H1 (cell line): Measurements from ENCODE around the gene LTBP4. TPM values are rescaled to one million over a fixed set of nuclear protein-coding genes. Genes with fewer than 3 reads are reported as not detected.
A peak's percentile ranks its signal among the peaks of the same experiment; 100 is the strongest.

Experiments
- CTCF ChIA-PET: fragments of 300-600 bp; sonication (Branson Sonifier 250); formaldehyde crosslinking; loops from one replicate; lab custom pipeline; 2021; ENCODE audit not compliant: partially characterized antibody; lab: Charles Lee
- POLR2A ChIA-PET: fragments of 300-600 bp; sonication (Branson Sonifier 250); formaldehyde crosslinking; loops from one replicate; lab custom pipeline; 2021; ENCODE audit warnings: inconsistent platforms; ENCODE audit not compliant: partially characterized antibody; lab: Charles Lee
- DNase-seq, 2 experiments: peaks; one replicate each; pipeline versions ENCODE4 v3.0.0 to v3.0.0-alpha.2; 2010 to 2022; ENCODE audit warnings: low spot score in 2 of 2, low read depth in 1 of 2, mixed read lengths in 1 of 2
- FAIRE-seq: peaks from 2 replicates; lab custom pipeline; 2011; peaks lifted over from hg19 to GRCh38; lab: Jason Lieb, UNC
- H2AFZ ChIP-seq: 2 replicates; pipeline ENCODE4 v1.8.1; 2012; ENCODE audit warnings: low read length, inconsistent platforms
- H2AK5ac ChIP-seq: 2 replicates; pipeline ENCODE4 v1.6.1; 2013; ENCODE audit warnings: low read depth, low read length
- H2BK120ac ChIP-seq: replicated peaks from 2 replicates; pipeline ENCODE3; 2013; ENCODE audit warnings: low read depth, low read length, inconsistent platforms
- H2BK12ac ChIP-seq: 2 replicates; pipeline ENCODE4 v1.6.1; 2013; ENCODE audit warnings: low read depth, low read length
- H2BK15ac ChIP-seq: 2 replicates; pipeline ENCODE4 v1.6.1; 2013; ENCODE audit warnings: low read length
- H2BK20ac ChIP-seq: 2 replicates; pipeline ENCODE4 v1.6.1; 2013; ENCODE audit warnings: low read length
- H2BK5ac ChIP-seq: 2 replicates; pipeline ENCODE4 v1.6.1; 2013; ENCODE audit warnings: low read depth, low read length
- H3K14ac ChIP-seq: 2 replicates; pipeline ENCODE4 v1.6.1; 2013; ENCODE audit warnings: inconsistent platforms; ENCODE audit not compliant: insufficient read length
- H3K18ac ChIP-seq: 2 replicates; pipeline ENCODE4 v1.6.1; 2013; ENCODE audit warnings: low read length; ENCODE audit errors: extremely low read depth
- H3K23ac ChIP-seq: 2 replicates; pipeline ENCODE4 v1.6.1; 2013; ENCODE audit warnings: inconsistent platforms; ENCODE audit not compliant: insufficient read length
- H3K23me2 ChIP-seq: 2 replicates; pipeline ENCODE4 v1.6.1; 2013; ENCODE audit warnings: low read depth, low read length
- H3K27ac ChIP-seq: 2 replicates; pipeline ENCODE4 v1.6.1; 2011; ENCODE audit warnings: low read depth, low read length, inconsistent platforms
- H3K27me3 ChIP-seq, 4 experiments: replicated peaks in 1 of 4; 1 replicate in 1 of 4; 2 replicates in 3 of 4; pipeline versions ENCODE4 v1.6.1 to v1.8.1; 2011 to 2013; ENCODE audit warnings: low read length in 3 of 4, mild to moderate bottlenecking in 3 of 4, inconsistent platforms in 2 of 4, mixed read lengths in 2 of 4, moderate library complexity in 1 of 4; ENCODE audit not compliant: control insufficient read depth in 3 of 4, insufficient read depth in 3 of 4; ENCODE audit errors: extremely low read depth in 1 of 4
- H3K36me3 ChIP-seq, 4 experiments: 2 replicates each; pipeline versions ENCODE4 v1.6.1 to v1.8.1; 2011 to 2013; ENCODE audit warnings: mild to moderate bottlenecking in 4 of 4, low read length in 3 of 4, moderate library complexity in 2 of 4, control low read depth in 1 of 4, inconsistent platforms in 1 of 4; ENCODE audit not compliant: insufficient read depth in 4 of 4, control insufficient read depth in 2 of 4
- H3K4ac ChIP-seq: replicated peaks from 2 replicates; pipeline ENCODE3; 2013; ENCODE audit warnings: low read length, low read depth, mixed read lengths, inconsistent platforms; ENCODE audit not compliant: insufficient read length
- H3K4me1 ChIP-seq, 4 experiments: replicated peaks in 1 of 4; 1 replicate in 1 of 4; 2 replicates in 3 of 4; pipeline versions ENCODE4 v1.6.1 to v1.8.1; 2011 to 2013; ENCODE audit warnings: low read length in 3 of 4, inconsistent platforms in 2 of 4, mixed read lengths in 1 of 4; ENCODE audit not compliant: insufficient read depth in 4 of 4, control insufficient read depth in 3 of 4
- H3K4me2 ChIP-seq, 2 experiments: 2 replicates each; pipeline versions ENCODE4 v1.6.1 to v1.8.1; 2011 to 2013; ENCODE audit warnings: low read depth in 2 of 2, low read length in 2 of 2, control low read depth in 1 of 2, inconsistent platforms in 1 of 2, mild to moderate bottlenecking in 1 of 2; ENCODE audit not compliant: insufficient read depth in 1 of 2
- H3K4me3 ChIP-seq, 4 experiments: fragments of 200-600, 300-600 bp in 1 of 4; sonication (generic), shearing (Covaris generic), sonication (Bioruptor Twin) in 1 of 4; 2 replicates each; pipeline versions ENCODE4 v1.5.1 to v1.8.1; 2011 to 2016; ENCODE audit warnings: low read length in 4 of 4, low read depth in 3 of 4, control low read depth in 2 of 4, inconsistent platforms in 2 of 4, mild to moderate bottlenecking in 2 of 4, mixed read lengths in 1 of 4, moderate library complexity in 1 of 4; ENCODE audit not compliant: insufficient read depth in 2 of 4; ENCODE audit errors: extremely low read depth in 1 of 4
- H3K56ac ChIP-seq: replicated peaks from 2 replicates; pipeline ENCODE3; 2013; ENCODE audit warnings: low read depth, mild to moderate bottlenecking, mixed read lengths, low read length, inconsistent platforms; ENCODE audit not compliant: insufficient read length
- H3K79me1 ChIP-seq: 2 replicates; pipeline ENCODE4 v1.6.1; 2013; ENCODE audit warnings: low read depth, low read length, control low read depth
- H3K79me2 ChIP-seq, 2 experiments: 2 replicates each; pipeline versions ENCODE4 v1.6.1 to v1.8.1; 2012 to 2013; ENCODE audit warnings: low read length in 2 of 2, mild to moderate bottlenecking in 2 of 2, inconsistent platforms in 1 of 2; ENCODE audit not compliant: insufficient read depth in 2 of 2, control insufficient read depth in 1 of 2
- H3K9ac ChIP-seq, 4 experiments: replicated peaks in 1 of 4; 1 replicate in 1 of 4; 2 replicates in 3 of 4; pipeline versions ENCODE4 v1.6.1 to v1.8.1; 2011 to 2013; ENCODE audit warnings: low read depth in 3 of 4, low read length in 3 of 4, control low read depth in 2 of 4, mild to moderate bottlenecking in 2 of 4, moderate library complexity in 2 of 4, inconsistent platforms in 1 of 4; ENCODE audit errors: extremely low read depth in 1 of 4
- H3K9me3 ChIP-seq, 2 experiments: 2 replicates each; pipeline versions ENCODE4 v1.6.1 to v1.8.1; 2012 to 2013; ENCODE audit warnings: mild to moderate bottlenecking in 2 of 2, moderate library complexity in 2 of 2, control low read depth in 1 of 2, inconsistent platforms in 1 of 2, low read depth in 1 of 2, low read length in 1 of 2, mixed read lengths in 1 of 2; ENCODE audit not compliant: insufficient read depth in 2 of 2
- H4K20me1 ChIP-seq, 2 experiments: replicated peaks in 1 of 2; 2 replicates each; pipeline versions ENCODE3 to v1.8.1; 2011 to 2013; ENCODE audit warnings: inconsistent platforms in 2 of 2, low read length in 2 of 2, mild to moderate bottlenecking in 1 of 2; ENCODE audit not compliant: insufficient read depth in 2 of 2, control insufficient read depth in 1 of 2
- H4K5ac ChIP-seq: 2 replicates; pipeline ENCODE4 v1.6.1; 2013; ENCODE audit warnings: low read length, low read depth, mixed read lengths, inconsistent platforms; ENCODE audit not compliant: insufficient read length
- H4K8ac ChIP-seq: 2 replicates; pipeline ENCODE4 v1.8.0; 2013; ENCODE audit warnings: mild to moderate bottlenecking, moderate library complexity, low read length, inconsistent platforms; ENCODE audit not compliant: insufficient read depth; ENCODE audit errors: extremely low read depth
- H4K91ac ChIP-seq: replicated peaks from 2 replicates; pipeline ENCODE3; 2013; ENCODE audit warnings: low read length, mixed read lengths, inconsistent platforms; ENCODE audit not compliant: insufficient read length
- BRCA1 ChIP-seq: IDR thresholded peaks from 2 replicates; pipeline ENCODE4 v1.6.1; 2012; ENCODE audit warnings: low read depth, low read length, improper control_type of control experiment
- CBX5 ChIP-seq: fragments of 300-800, 300-1000 bp; sonication (generic); IDR thresholded peaks from 2 replicates; pipeline ENCODE4 v1.7.1; 2016; ENCODE audit warnings: antibody characterized with exemption, low read length, low read depth
- E2F6 ChIP-seq: IDR thresholded peaks from 2 replicates; pipeline ENCODE4 v1.6.1; 2012; ENCODE audit warnings: inconsistent platforms
- EP300 ChIP-seq, 2 experiments: IDR thresholded peaks; 1 replicate in 1 of 2; 2 replicates in 1 of 2; pipeline ENCODE4 v1.6.1; 2011 to 2012; ENCODE audit warnings: low read depth in 2 of 2, low read length in 2 of 2, mild to moderate bottlenecking in 2 of 2, borderline replicate concordance in 1 of 2, inconsistent platforms in 1 of 2, moderate library complexity in 1 of 2
- KDM4A ChIP-seq: IDR thresholded peaks from one replicate; pipeline ENCODE4 v1.7.1; 2012; ENCODE audit warnings: low read depth, mild to moderate bottlenecking, moderate library complexity, low read length, inconsistent platforms; ENCODE audit not compliant: severe bottlenecking
- POLR2AphosphoS5 ChIP-seq: IDR thresholded peaks from 2 replicates; pipeline ENCODE4 v1.6.1; 2011; ENCODE audit warnings: low read depth, low read length
- POU5F1 ChIP-seq: IDR thresholded peaks from 2 replicates; pipeline ENCODE4 v1.6.1; 2011; ENCODE audit warnings: low read depth, mild to moderate bottlenecking, low read length, moderate library complexity
- SIX5 ChIP-seq: IDR thresholded peaks from 2 replicates; pipeline ENCODE4 v1.6.1; 2011; ENCODE audit warnings: mild to moderate bottlenecking, low read depth, low read length
- SP4 ChIP-seq: IDR thresholded peaks from 2 replicates; pipeline ENCODE4 v1.6.1; 2012; ENCODE audit warnings: low read length, inconsistent platforms
- WGBS, 2 experiments: shearing (Covaris generic) in 1 of 2; methylation state at CpG; one replicate each; pipeline versions ENCODE4 v1.1.6 to v1.1.7; 2013 to 2015; ENCODE audit warnings: low lambda C conversion rate in 2 of 2, mixed read lengths in 2 of 2, inconsistent platforms in 1 of 2, low coverage in 1 of 2, missing lambda C conversion rate in 1 of 2; ENCODE audit not compliant: insufficient replicate concordance in 2 of 2, insufficient coverage in 1 of 2, insufficient read length in 1 of 2; ENCODE audit errors: extremely low coverage in 1 of 2, missing lambda C conversion rate in 1 of 2; 5-methylcytosine and 5-hydroxymethylcytosine counted together
- polyA plus RNA-seq, 7 experiments: library from polyadenylated mRNA; depleted of rRNA in 3 of 7; stranded (reverse) in 5 of 7; unstranded in 2 of 7; fragments of >200 nt in 5 of 7; fragments of 200-250 nt in 2 of 7; gene quantifications; 1 replicate in 5 of 7; 2 replicates in 1 of 7; 4 replicates in 1 of 7; pipeline versions ENCODE4 v1.2.1 to v1.2.3, GENCODE V29; 2011 to 2013; ENCODE audit warnings: missing spikeins in 2 of 7, mixed read lengths in 2 of 7
- total RNA-seq: library from RNA; stranded (reverse); fragmentation: NEBNext Ultra II Directional; extraction: Animal tissue kit (Norgen Biotek cat#: 25700); gene quantifications from 2 replicates; pipeline ENCODE4 v1.2.1, GENCODE V29; 2021

The LTBP4 gene
- total and polyA plus RNA-seq, 2 of the 8 experiments (the other 6 are each of a cell fraction or from before 2014, with no cell fraction given) = 54.5 to 77.1 TPM

GRCh38 chr19:40613690-40614621 is 12.8 kb downstream of the LTBP4 start:
- Histone ChIP-seq H3K23ac (no peak overlapping the region), H3K9me3 (no peaks in the 10 kb centered on the region), H2BK15ac (no peak overlapping the region; the same call in 1 of the 2 replicates), H2AFZ (no peak overlapping the region), H3K4ac (peak overlapping the region; percentile 64), H3K36me3 (peaks cover 0 to 3% (median 0%) of the 10 kb centered on the region in 4 experiments; a peak in 2 of 8 replicates), H2BK120ac (no peak overlapping the region), H3K79me2 (no peaks in the 10 kb centered on the region), H3K27ac (peak overlapping the region; percentile 43; the same call in 1 of the 2 replicates), H2AK5ac (no peak overlapping the region), H4K5ac (no peak overlapping the region), H3K23me2 (peaks cover 21% of the 10 kb centered on the region), H4K20me1 (peaks cover 5 to 6% of the 10 kb centered on the region in 2 experiments), H3K14ac (no peak overlapping the region), H3K56ac (peak overlapping the region; percentile 75), H2BK12ac (0 out of 2 replicates have a peak overlapping the region, but pooled peaks have one; percentile 33), H2BK20ac (no peak overlapping the region), H3K4me1 (peaks cover 3 to 13% (median 9%) of the 10 kb centered on the region in 4 experiments; a peak in 6 of 7 replicates), H3K27me3 (peaks cover 2 to 31% (median 29%) of the 10 kb centered on the region in 4 experiments), H3K4me3 (peak overlapping the region; percentile 71 to 94 (median 86)), H3K4me2 (peak overlapping the region; percentile 91 to 96), H4K91ac (peak overlapping the region; percentile 80), H3K79me1 (no peaks in the 10 kb centered on the region), H4K8ac (peak overlapping the region; percentile 79; the same call in 1 of the 2 replicates), H2BK5ac (peak overlapping the region; percentile 75), H3K9ac (peak overlapping the region in 3 of 4 experiments; percentile 25 to 78 (median 29); a peak in 4 of 7 replicates), H3K18ac (peak overlapping the region; percentile 78)
- DNase-seq (peak in 1 of 2 experiments; percentile 88), FAIRE-seq (no peak)
- CTCF ChIA-PET = interaction anchor here (0.6 to 2.7 kb wide), 9 partner anchors 9 to 1632 kb away, joined by 3 to 18 read pairs (median 5); partner anchors contain the start of gene LTBP4
- POLR2A ChIA-PET = interaction anchor here (0.6 to 4.0 kb wide), 13 partner anchors 9 to 651 kb away, joined by 3 to 30 read pairs (median 4); partner anchors contain the start of gene LTBP4
- WGBS, 2 experiments = 4% methylated on average over 38 of the region's 67 CpGs; no CpG with 5 or more reads in 1 of the 2 experiments
- TF ChIP-seq KDM4A (peak; percentile 61), POU5F1 (no peak), EP300 (IDR thresholded peaks at IDR 0.05; ENCODE audit: borderline replicate concordance in 1 of 2, low read depth in 2 of 2, low read length in 2 of 2) (no peak), POLR2AphosphoS5 (peak; percentile 81), BRCA1 (no peak), SP4 (no peak), CBX5 (no peak), SIX5 (no peak), E2F6 (peak; percentile 70; the same call in 1 of the 2 replicates)
